Measurements from ENCODE around the gene TXNIP. TPM values are rescaled to one million over a fixed set of nuclear protein-coding genes. Genes with fewer than 3 reads are reported as not detected.

TXNIP gene
- polyA plus RNA-seq, 1 of the 3 experiments (the other 2 are of a cell fraction) = 44.6 TPM

GRCh38 chr1:145951526-145951925 is 44.9 kb downstream of the TXNIP start:
- peaks cover 99% of the 10 kb centered on the region for H3K79me2 ChIP-seq (ENCODE audit: insufficient read depth)
- H3K36me3 ChIP-seq (replicated peaks in 1 of 2; ENCODE audit: control insufficient read depth in 1 of 2, insufficient read depth in 2 of 2, low read length in 1 of 2) = peaks cover 11 to 25% of the 10 kb centered on the region in 2 experiments
- no peaks in the 10 kb centered on the region for H3K27me3 ChIP-seq (ENCODE audit: insufficient read depth)
- H4K20me1 ChIP-seq (ENCODE audit: insufficient read depth) = no peaks in the 10 kb centered on the region; the same call in 1 of the 2 replicates
- H3K4me1 ChIP-seq (ENCODE audit: control insufficient read depth in 1 of 2, insufficient read depth in 2 of 2, low read depth in 1 of 2, low read length in 1 of 2) = peaks cover 15 to 21% of the 10 kb centered on the region in 2 experiments; a peak in 3 of 4 replicates
- POLR2A ChIA-PET = no interaction called here
- no peak for TF ChIP-seq REST (IDR thresholded peaks at IDR 0.05; ENCODE audit: low read depth, low read length)
- TF ChIP-seq EZH2phosphoT487 (IDR thresholded peaks at IDR 0.05; ENCODE audit: borderline replicate concordance, low read depth) = no peak
- no peak for TF ChIP-seq JUND (IDR thresholded peaks at IDR 0.05)
- no peak for TF ChIP-seq TEAD4 (IDR thresholded peaks at IDR 0.05; ENCODE audit: borderline replicate concordance, insufficient read depth)
- TF ChIP-seq EP300 (IDR thresholded peaks at IDR 0.05; ENCODE audit: borderline replicate concordance in 1 of 2, low read depth in 1 of 2, low read length in 1 of 2) = no peak
- no peak for TF ChIP-seq SMC3 (IDR thresholded peaks at IDR 0.05; ENCODE audit: low read depth, low read length)
- no peak for TF ChIP-seq GABPA (IDR thresholded peaks at IDR 0.05; ENCODE audit: low read depth)
- TF ChIP-seq FOXJ3 (CRISPR knock-in tag; IDR thresholded peaks at IDR 0.05) = no peak
- H2AFZ ChIP-seq (ENCODE audit: low read depth) = no peak overlapping the region
- CTCF ChIA-PET = no interaction called here
- no peak overlapping the region for H3K4me3 ChIP-seq (ENCODE audit: low read depth in 2 of 2, low read length in 1 of 2)
- no peak for DNase-seq
- no peak overlapping the region for H3K4me2 ChIP-seq
- H3K27ac ChIP-seq (ENCODE audit: low read depth in 2 of 2, low read length in 1 of 2) = no peak overlapping the region
- WGBS (ENCODE audit: low lambda C conversion rate) = 86% methylated on average over 1 of the region's 1 CpG
- H3K9me3 ChIP-seq = no peaks in the 10 kb centered on the region
- no peaks in the 10 kb centered on the region for H3K9me2 ChIP-seq
- no peak overlapping the region for H3K9ac ChIP-seq
- H3F3A ChIP-seq (replicated peaks; ENCODE audit: insufficient read depth) = peaks cover 8% of the 10 kb centered on the region

- Histone ChIP-seq H2AFZ (ENCODE audit: low read depth) (no peak overlapping the region), H3K27me3 (ENCODE audit: insufficient read depth) (no peaks in the 10 kb centered on the region), H3K9me2 (no peaks in the 10 kb centered on the region), H4K20me1 (ENCODE audit: insufficient read depth) (no peaks in the 10 kb centered on the region), H3K4me2 (no peak overlapping the region), H3F3A (replicated peaks; ENCODE audit: insufficient read depth) (no peaks in the 10 kb centered on the region), H3K36me3 (replicated peaks in 1 of 2; ENCODE audit: control insufficient read depth in 1 of 2, insufficient read depth in 2 of 2, low read length in 1 of 2) (peaks cover 17 to 26% of the 10 kb centered on the region in 2 experiments), H3K4me3 (ENCODE audit: low read depth in 2 of 2, low read length in 1 of 2) (no peak overlapping the region), H3K27ac (ENCODE audit: low read depth in 2 of 2, low read length in 1 of 2) (no peak overlapping the region), H3K4me1 (ENCODE audit: control insufficient read depth in 1 of 2, insufficient read depth in 2 of 2, low read depth in 1 of 2, low read length in 1 of 2) (no peaks in the 10 kb centered on the region; a peak in 1 of 4 replicates), H3K9ac (no peak overlapping the region), H3K9me3 (no peaks in the 10 kb centered on the region), H3K79me2 (ENCODE audit: insufficient read depth) (peaks cover 99% of the 10 kb centered on the region)
- no peak for TF ChIP-seq POLR2AphosphoS5 (IDR thresholded peaks at IDR 0.05; ENCODE audit: low read depth, low read length)
- TF ChIP-seq MEF2A (IDR thresholded peaks at IDR 0.05; ENCODE audit: borderline replicate concordance, low read depth) = no peak
- TF ChIP-seq GATA2 (CRISPR knock-in tag; IDR thresholded peaks at IDR 0.05) = no peak
- POLR2A ChIA-PET = interaction anchor here (0.6 kb wide), 1 partner anchor 103 kb away, joined by 3 read pairs; no protein-coding TSS in a partner anchor
- 89% methylated on average over 4 of the region's 4 CpGs for WGBS (ENCODE audit: low lambda C conversion rate)
- CTCF ChIA-PET = no interaction called here
- DNase-seq = no peak
Measured at GRCh38 chr1:145949219-145949618, 47.2 kb downstream of the TXNIP start.
